ENCODE data around the gene XYLT1.

XYLT1 gene

GRCh38 chr16:17219991-17220390 lies 250.8 kb downstream of the XYLT1 start:
- Histone ChIP-seq H3K4me2 (ENCODE audit: low read length) (no peak overlapping the region), H3K36me3 (replicated peaks; ENCODE audit: low read depth, low read length) (no peaks in the 10 kb centered on the region), H3K27ac (ENCODE audit: low read length) (no peak overlapping the region), H3K4me3 (ENCODE audit: low read length) (no peak overlapping the region), H3K79me2 (ENCODE audit: low read length) (no peaks in the 10 kb centered on the region), H3K4me1 (ENCODE audit: low read length) (no peaks in the 10 kb centered on the region), H3K27me3 (ENCODE audit: low read depth, low read length) (no peaks in the 10 kb centered on the region), H2AFZ (ENCODE audit: low read depth, low read length) (no peak overlapping the region), H3K9me3 (ENCODE audit: insufficient read depth, low read length) (no peaks in the 10 kb centered on the region), H3K9ac (ENCODE audit: low read length) (no peak overlapping the region), H4K20me1 (ENCODE audit: insufficient read depth, low read length) (no peaks in the 10 kb centered on the region)
- TF ChIP-seq CTCF (IDR thresholded peaks at IDR 0.05; ENCODE audit: low read depth, low read length) (no peak), EZH2phosphoT487 (IDR thresholded peaks at IDR 0.05; ENCODE audit: low read depth) (no peak)

GRCh38 chr16:17215936-17216335 lies 254.8 kb downstream of the XYLT1 start:
- Histone ChIP-seq H2AFZ (ENCODE audit: low read depth, low read length) (no peak overlapping the region), H3K27me3 (ENCODE audit: low read depth, low read length) (no peaks in the 10 kb centered on the region; the same call in 1 of the 2 replicates), H3K27ac (ENCODE audit: low read length) (no peak overlapping the region), H4K20me1 (ENCODE audit: insufficient read depth, low read length) (no peaks in the 10 kb centered on the region), H3K9me3 (ENCODE audit: insufficient read depth, low read length) (no peaks in the 10 kb centered on the region), H3K36me3 (replicated peaks; ENCODE audit: low read depth, low read length) (no peaks in the 10 kb centered on the region), H3K9ac (ENCODE audit: low read length) (no peak overlapping the region), H3K4me3 (ENCODE audit: low read length) (no peak overlapping the region), H3K4me2 (ENCODE audit: low read length) (no peak overlapping the region), H3K4me1 (ENCODE audit: low read length) (no peaks in the 10 kb centered on the region), H3K79me2 (ENCODE audit: low read length) (no peaks in the 10 kb centered on the region)
- TF ChIP-seq EZH2phosphoT487 (IDR thresholded peaks at IDR 0.05; ENCODE audit: low read depth), result no peak
- no peak for TF ChIP-seq CTCF (IDR thresholded peaks at IDR 0.05; ENCODE audit: low read depth, low read length)

- Histone ChIP-seq H3K27ac (ENCODE audit: low read length) (no peak overlapping the region), H3K79me2 (ENCODE audit: low read length) (no peaks in the 10 kb centered on the region)
Observed at GRCh38 chr16:17215306-17215705, 255.5 kb downstream of the XYLT1 start.

GRCh38 chr16:17213974-17214373 lies 256.8 kb downstream of the XYLT1 start:
- Histone ChIP-seq H2AFZ (ENCODE audit: low read depth, low read length) (no peak overlapping the region), H4K20me1 (ENCODE audit: insufficient read depth, low read length) (no peaks in the 10 kb centered on the region), H3K9ac (ENCODE audit: low read length) (no peak overlapping the region), H3K4me3 (ENCODE audit: low read length) (no peak overlapping the region), H3K9me3 (ENCODE audit: insufficient read depth, low read length) (no peaks in the 10 kb centered on the region), H3K4me1 (ENCODE audit: low read length) (no peaks in the 10 kb centered on the region), H3K27me3 (ENCODE audit: low read depth, low read length) (no peaks in the 10 kb centered on the region; the same call in 1 of the 2 replicates), H3K4me2 (ENCODE audit: low read length) (no peak overlapping the region), H3K36me3 (replicated peaks; ENCODE audit: low read depth, low read length) (no peaks in the 10 kb centered on the region), H3K27ac (ENCODE audit: low read length) (no peak overlapping the region), H3K79me2 (ENCODE audit: low read length) (no peaks in the 10 kb centered on the region)
- TF ChIP-seq EZH2phosphoT487 (IDR thresholded peaks at IDR 0.05; ENCODE audit: low read depth) (no peak), CTCF (IDR thresholded peaks at IDR 0.05; ENCODE audit: low read depth, low read length) (no peak)

More at GRCh38 chr16:17215306-17215705, 255.5 kb downstream of the XYLT1 start:
- H3K9me3 ChIP-seq (ENCODE audit: insufficient read depth, low read length), result no peaks in the 10 kb centered on the region
- TF ChIP-seq CTCF (IDR thresholded peaks at IDR 0.05; ENCODE audit: low read depth, low read length) (no peak), EZH2phosphoT487 (IDR thresholded peaks at IDR 0.05; ENCODE audit: low read depth) (no peak)
- no peak overlapping the region for H3K4me3 ChIP-seq (ENCODE audit: low read length)
- no peaks in the 10 kb centered on the region for H3K36me3 ChIP-seq (replicated peaks; ENCODE audit: low read depth, low read length)
- no peak overlapping the region for H3K4me2 ChIP-seq (ENCODE audit: low read length)
- no peaks in the 10 kb centered on the region for H3K4me1 ChIP-seq (ENCODE audit: low read length)
- H3K27me3 ChIP-seq (ENCODE audit: low read depth, low read length), result no peaks in the 10 kb centered on the region; the same call in 1 of the 2 replicates
- H2AFZ ChIP-seq (ENCODE audit: low read depth, low read length), result no peak overlapping the region
- H3K9ac ChIP-seq (ENCODE audit: low read length), result no peak overlapping the region
- no peaks in the 10 kb centered on the region for H4K20me1 ChIP-seq (ENCODE audit: insufficient read depth, low read length)

Measured in OCI-LY3 (cell line).